Left ventricle myocardium inferior (tissue), 1 donor: ENCODE measurements around the gene CFAP300. TPM values are rescaled to one million over a fixed set of nuclear protein-coding genes. Genes with fewer than 3 reads are reported as not detected.

Source experiments
- DNase-seq: peaks from one replicate; pipeline ENCODE4 v3.0.0-alpha.2; 2020
- H3K27ac ChIP-seq: fragments of 200-600 bp; replicated peaks from 2 replicates; pipeline ENCODE4 v1.8.0; 2021
- H3K27me3 ChIP-seq: fragments of 200-600 bp; 2 replicates; pipeline ENCODE4 v1.8.0; 2021; ENCODE audit warnings: low read depth
- H3K36me3 ChIP-seq: fragments of 200-600 bp; 2 replicates; pipeline ENCODE4 v1.8.0; 2021
- H3K4me1 ChIP-seq: fragments of 200-600 bp; 2 replicates; pipeline ENCODE4 v1.8.0; 2021
- H3K4me3 ChIP-seq: fragments of 200-600 bp; 2 replicates; pipeline ENCODE4 v1.8.0; 2021; ENCODE audit warnings: mild to moderate bottlenecking, moderate library complexity
- H3K9me3 ChIP-seq: fragments of 200-600 bp; replicated peaks from 2 replicates; pipeline ENCODE4 v1.8.0; 2021
- intact Hi-C: fragments of 100-400 bp; cut with micrococcal nuclease; formaldehyde crosslinking; loops from one replicate; pipeline ENCODE4 v1.11.0; 2022
- total RNA-seq: library from RNA; stranded (reverse); fragmentation: NEBNext Ultra II Directional; extraction: Animal tissue kit (Norgen Biotek cat#: 25700); gene quantifications from one replicate; pipeline ENCODE4 v1.2.1, GENCODE V29; 2021
- TF ChIP-seq, protein P1 (sequence below): fragments of 200-600 bp; IDR thresholded peaks from 2 replicates; pipeline ENCODE4 v1.8.0; 2021; ENCODE audit warnings: antibody characterized with exemption, mild to moderate bottlenecking, borderline replicate concordance
- donor health status: DM: no; HTN: yes; CAD: no; lungs with severe emphysema.

CFAP300 gene
- total RNA-seq, 1 donor from 2014 or later = 0.99 TPM

DNA sequence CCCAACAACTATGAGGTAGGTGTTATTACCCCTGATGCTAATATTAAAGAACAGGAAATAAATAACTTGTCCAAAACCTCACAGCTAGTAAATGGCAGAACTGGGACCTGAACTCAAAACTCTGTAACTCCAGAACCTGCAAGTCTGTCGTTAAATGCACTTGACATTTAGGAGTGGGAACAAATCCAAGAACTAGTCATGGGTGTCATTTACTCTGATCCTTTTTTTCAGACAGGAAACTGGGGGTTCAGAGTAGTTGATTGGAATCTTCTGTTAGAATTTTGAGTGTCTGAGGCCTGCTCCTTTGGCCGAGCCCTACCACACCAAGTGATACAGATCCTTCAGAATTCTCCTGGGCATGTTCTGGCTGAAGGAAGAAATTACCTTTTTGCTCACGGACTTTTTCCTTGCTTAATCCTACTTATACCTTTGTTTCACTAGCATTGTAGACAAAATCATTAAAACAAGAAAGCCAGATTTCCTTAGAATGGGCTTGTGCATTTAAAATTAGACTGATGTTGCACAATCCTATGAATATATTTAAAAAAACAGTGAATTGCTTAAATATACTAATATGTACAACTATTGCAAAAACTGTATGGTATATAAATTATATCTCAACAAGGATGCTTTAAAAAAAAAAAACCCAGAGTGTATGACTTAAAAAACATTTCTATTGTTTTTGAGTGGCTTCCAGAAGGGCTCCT, 61.6 kb downstream of the CFAP300 start:
- peaks cover 3% of the 10 kb centered on the region for H3K27me3 ChIP-seq

DNA sequence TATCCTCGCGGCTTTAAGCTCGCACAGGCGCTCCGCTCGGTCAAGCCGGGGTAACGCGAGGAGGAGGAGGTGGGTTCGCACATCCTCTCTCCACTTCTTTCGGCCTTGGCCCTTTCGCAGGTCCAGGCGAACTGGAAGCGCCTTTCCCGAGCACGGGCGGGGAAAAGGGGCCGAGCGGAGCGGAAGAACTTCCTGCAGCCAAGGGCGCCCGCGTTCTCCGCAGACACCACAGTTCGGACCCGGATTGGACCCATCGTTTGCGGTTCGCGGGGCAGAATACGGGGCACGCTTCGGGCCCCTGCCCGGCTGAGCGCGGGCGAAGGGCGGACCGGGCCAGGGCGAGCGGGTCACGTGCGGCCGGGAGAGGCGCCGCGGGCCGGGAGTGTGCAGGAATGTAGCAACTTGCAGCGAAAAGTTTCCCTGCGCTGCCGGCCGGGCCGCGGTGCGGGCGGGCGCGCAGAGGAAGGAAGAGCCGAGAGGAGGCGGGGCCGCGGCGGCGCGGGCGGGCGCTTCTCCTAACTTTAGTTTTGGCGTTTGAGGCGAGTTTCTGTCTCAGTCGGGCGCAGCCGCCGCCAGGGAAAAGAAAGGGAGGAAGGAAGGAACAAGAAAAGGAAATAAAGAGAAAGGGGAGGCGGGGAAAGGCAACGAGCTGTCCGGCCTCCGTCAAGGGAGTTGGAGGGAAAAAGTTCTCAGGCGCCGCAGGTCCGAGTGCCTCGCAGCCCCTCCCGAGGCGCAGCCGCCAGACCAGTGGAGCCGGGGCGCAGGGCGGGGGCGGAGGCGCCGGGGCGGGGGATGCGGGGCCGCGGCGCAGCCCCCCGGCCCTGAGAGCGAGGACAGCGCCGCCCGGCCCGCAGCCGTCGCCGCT, 62.9 kb downstream of the CFAP300 start, which contains the start of gene YAP1:
YAP1 (plus strand) TSS at position 552 of the 865 bp plus-strand sequence. CDS start 402 bp downstream, outside the sequence.
- Histone ChIP-seq H3K9me3 (no peaks in the 10 kb centered on the region), H3K4me3 (peak within 1 kb of the TSS; percentile 94), H3K27me3 (no peaks in the 10 kb centered on the region), H3K36me3 (peaks cover 10% of the 10 kb centered on the region), H3K4me1 (peaks cover 51% of the 10 kb centered on the region), H3K27ac (peak within 1 kb of the TSS; percentile 99)
- TF ChIP-seq, protein P1, sequence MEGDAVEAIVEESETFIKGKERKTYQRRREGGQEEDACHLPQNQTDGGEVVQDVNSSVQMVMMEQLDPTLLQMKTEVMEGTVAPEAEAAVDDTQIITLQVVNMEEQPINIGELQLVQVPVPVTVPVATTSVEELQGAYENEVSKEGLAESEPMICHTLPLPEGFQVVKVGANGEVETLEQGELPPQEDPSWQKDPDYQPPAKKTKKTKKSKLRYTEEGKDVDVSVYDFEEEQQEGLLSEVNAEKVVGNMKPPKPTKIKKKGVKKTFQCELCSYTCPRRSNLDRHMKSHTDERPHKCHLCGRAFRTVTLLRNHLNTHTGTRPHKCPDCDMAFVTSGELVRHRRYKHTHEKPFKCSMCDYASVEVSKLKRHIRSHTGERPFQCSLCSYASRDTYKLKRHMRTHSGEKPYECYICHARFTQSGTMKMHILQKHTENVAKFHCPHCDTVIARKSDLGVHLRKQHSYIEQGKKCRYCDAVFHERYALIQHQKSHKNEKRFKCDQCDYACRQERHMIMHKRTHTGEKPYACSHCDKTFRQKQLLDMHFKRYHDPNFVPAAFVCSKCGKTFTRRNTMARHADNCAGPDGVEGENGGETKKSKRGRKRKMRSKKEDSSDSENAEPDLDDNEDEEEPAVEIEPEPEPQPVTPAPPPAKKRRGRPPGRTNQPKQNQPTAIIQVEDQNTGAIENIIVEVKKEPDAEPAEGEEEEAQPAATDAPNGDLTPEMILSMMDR = peak; percentile 31
- peak; percentile 91 for DNase-seq
- intact Hi-C loops = no loop called here

More for the DNA sequence above, 61.6 kb downstream of the CFAP300 start:
- peak overlapping the region; percentile 94 for H3K4me3 ChIP-seq
- intact Hi-C loops = no loop called here
- no peak overlapping the region for H3K27ac ChIP-seq
- peaks cover 39% of the 10 kb centered on the region for H3K4me1 ChIP-seq
- no peaks in the 10 kb centered on the region for H3K9me3 ChIP-seq
- DNase-seq = no peak
- no peaks in the 10 kb centered on the region for H3K36me3 ChIP-seq
- TF ChIP-seq, protein P1 = no peak

DNA sequence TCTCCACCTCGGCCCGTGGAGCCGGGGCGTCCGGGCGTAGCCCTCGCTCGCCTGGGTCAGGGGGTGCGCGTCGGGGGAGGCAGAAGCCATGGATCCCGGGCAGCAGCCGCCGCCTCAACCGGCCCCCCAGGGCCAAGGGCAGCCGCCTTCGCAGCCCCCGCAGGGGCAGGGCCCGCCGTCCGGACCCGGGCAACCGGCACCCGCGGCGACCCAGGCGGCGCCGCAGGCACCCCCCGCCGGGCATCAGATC, 63.4 kb downstream of the CFAP300 start:
- TF ChIP-seq, protein P1 = no peak
- Histone ChIP-seq H3K27me3 (no peaks in the 10 kb centered on the region), H3K27ac (peak overlapping the region; percentile 99), H3K4me1 (peaks cover 57% of the 10 kb centered on the region), H3K9me3 (no peaks in the 10 kb centered on the region), H3K36me3 (peaks cover 10% of the 10 kb centered on the region), H3K4me3 (peak overlapping the region; percentile 94)
- no peak for DNase-seq
- intact Hi-C loops = no loop called here

DNA sequence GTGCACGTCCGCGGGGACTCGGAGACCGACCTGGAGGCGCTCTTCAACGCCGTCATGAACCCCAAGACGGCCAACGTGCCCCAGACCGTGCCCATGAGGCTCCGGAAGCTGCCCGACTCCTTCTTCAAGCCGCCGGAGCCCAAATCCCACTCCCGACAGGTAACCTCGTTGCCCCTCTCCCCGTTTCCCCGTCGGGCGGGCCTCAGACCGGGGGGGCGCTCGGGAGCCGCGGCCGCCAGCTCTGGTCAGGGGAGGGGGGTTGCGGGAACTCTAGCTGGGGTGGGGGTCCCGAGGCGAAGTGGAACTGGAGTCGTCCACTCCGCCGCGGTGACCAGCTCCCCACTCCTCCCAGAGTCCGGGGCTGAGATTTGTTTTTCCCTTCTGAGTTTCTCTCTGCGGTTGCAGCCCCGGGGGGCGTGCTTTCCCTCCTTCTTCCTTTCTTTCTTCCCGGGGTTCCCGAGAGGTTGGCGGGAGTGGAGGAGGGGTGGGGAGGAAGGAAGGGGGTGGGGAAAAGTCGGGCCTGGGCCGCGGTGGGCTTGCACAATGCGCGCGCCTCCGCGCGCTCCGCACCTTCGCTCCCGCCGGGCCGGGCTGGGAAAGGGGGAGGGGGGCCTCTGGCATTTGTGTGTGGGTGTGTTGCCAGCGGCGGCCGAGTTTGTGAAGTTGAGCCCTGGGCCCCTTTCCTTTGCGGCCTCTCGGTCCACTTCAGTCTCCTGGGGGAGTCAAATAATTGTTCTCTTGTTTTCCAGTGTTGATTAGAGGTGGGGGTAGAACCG, 64.0 kb downstream of the CFAP300 start:
- H3K27me3 ChIP-seq = no peaks in the 10 kb centered on the region
- intact Hi-C loops = no loop called here
- H3K4me1 ChIP-seq = peaks cover 62% of the 10 kb centered on the region

More for the DNA sequence above, 64.0 kb downstream of the CFAP300 start:
- peak overlapping the region; percentile 99 for H3K27ac ChIP-seq
- peak overlapping the region; percentile 94 for H3K4me3 ChIP-seq
- peak; percentile 73 for DNase-seq
- no peaks in the 10 kb centered on the region for H3K9me3 ChIP-seq
- TF ChIP-seq, protein P1 = no peak
- peaks cover 10% of the 10 kb centered on the region for H3K36me3 ChIP-seq
